T-cell (primary cell): ENCODE measurements around the gene NPEPL1. TPM values are rescaled to one million over a fixed set of nuclear protein-coding genes. Genes with fewer than 3 reads are reported as not detected.
A peak's percentile ranks its signal among the peaks of the same experiment; 100 is the strongest.
"Not testable (repeated sequence)": the region's sequence is repeated elsewhere in the genome, so short reads cannot be mapped to it uniquely, and the experiment has no call there.

ENCODE experiments used
- ATAC-seq, 4 experiments: fragments of 200-7000 bp in 3 of 4; fragments of 150-1000 bp in 1 of 4; cut with Tn5 transposase; replicated peaks in 1 of 4; 1 replicate in 3 of 4; 2 replicates in 1 of 4; pipeline ENCODE4 v1.10.0; 2021; ENCODE audit warnings: moderate library complexity in 3 of 4, mild to moderate bottlenecking in 2 of 4, moderate number of reproducible peaks in 1 of 4
- CTCF ChIA-PET, 2 donors: fragments of 300-600 bp; sonication (Branson Sonifier 250); formaldehyde crosslinking; loops; one replicate each; lab custom pipeline; 2022; ENCODE audit warnings: antibody characterized with exemption in 2 of 2; lab: Charles Lee
- POLR2A ChIA-PET, 2 donors: fragments of 300-600 bp; sonication (Branson Sonifier 250); formaldehyde crosslinking; loops; one replicate each; lab custom pipeline; 2022; ENCODE audit warnings: antibody characterized with exemption in 2 of 2; lab: Charles Lee
- DNase-seq, 35 experiments: peaks; one replicate each; pipeline versions ENCODE4 v3.0.0 to v3.0.0-alpha.2; 2013 to 2023
- H3K27ac ChIP-seq: one replicate; pipeline ENCODE4 v1.5.1; 2013; ENCODE audit warnings: low read length
- H3K27me3 ChIP-seq, 2 experiments: replicated peaks in 1 of 2; 1 replicate in 1 of 2; 2 replicates in 1 of 2; pipeline versions ENCODE4 v1.6.1 to v1.7.0; 2013; ENCODE audit warnings: low read length in 1 of 2, mixed read lengths in 1 of 2; ENCODE audit not compliant: control insufficient read depth in 2 of 2, insufficient read depth in 2 of 2; ENCODE audit errors: extremely low read depth in 1 of 2
- H3K36me3 ChIP-seq, 2 donors: 1 replicate in 1 of 2; 2 replicates in 1 of 2; pipeline versions ENCODE4 v1.6.1 to v1.7.0; 2013; ENCODE audit warnings: low read length in 1 of 2; ENCODE audit not compliant: control insufficient read depth in 2 of 2, insufficient read depth in 1 of 2; ENCODE audit errors: extremely low read depth in 1 of 2
- H3K4me1 ChIP-seq, 2 experiments: 1 replicate in 1 of 2; 2 replicates in 1 of 2; pipeline versions ENCODE4 v1.6.1 to v1.7.0; 2013; ENCODE audit warnings: low read length in 2 of 2, mixed read lengths in 1 of 2; ENCODE audit not compliant: insufficient read depth in 2 of 2, control insufficient read depth in 1 of 2; ENCODE audit errors: extremely low read depth in 1 of 2
- H3K4me3 ChIP-seq, 2 donors: 1 replicate in 1 of 2; 2 replicates in 1 of 2; pipeline versions ENCODE4 v1.5.1 to v1.7.0; 2013; ENCODE audit warnings: mild to moderate bottlenecking in 2 of 2, low read length in 1 of 2, moderate library complexity in 1 of 2; ENCODE audit not compliant: control insufficient read depth in 1 of 2; ENCODE audit errors: extremely low read depth in 1 of 2
- H3K9me3 ChIP-seq: 2 replicates; pipeline ENCODE4 v1.7.0; 2013
- H3K27ac Mint-ChIP-seq, 2 donors: one replicate each; pipeline ENCODE4 v1.8.0; 2020 to 2021; ENCODE audit warnings: mild to moderate bottlenecking in 2 of 2, mixed read lengths in 2 of 2
- H3K27me3 Mint-ChIP-seq, 2 donors: one replicate each; pipeline ENCODE4 v1.8.0; 2021 to 2022; ENCODE audit warnings: mixed read lengths in 2 of 2
- H3K36me3 Mint-ChIP-seq: one replicate; pipeline ENCODE4 v1.8.0; 2021; ENCODE audit warnings: mixed read lengths
- H3K4me1 Mint-ChIP-seq, 3 donors: one replicate each; pipeline ENCODE4 v1.8.0; 2020 to 2022; ENCODE audit warnings: mixed read lengths in 3 of 3, mild to moderate bottlenecking in 1 of 3
- H3K4me3 Mint-ChIP-seq, 3 donors: one replicate each; pipeline ENCODE4 v1.8.0; 2020 to 2022; ENCODE audit warnings: mild to moderate bottlenecking in 3 of 3, mixed read lengths in 3 of 3, moderate library complexity in 3 of 3
- H3K9me3 Mint-ChIP-seq, 3 donors: one replicate each; pipeline ENCODE4 v1.8.0; 2020 to 2022; ENCODE audit warnings: mixed read lengths in 3 of 3
- WGBS: methylation state at CpG from one replicate; pipeline ENCODE4 v1.1.5; 2013; ENCODE audit warnings: missing lambda C conversion rate; ENCODE audit not compliant: insufficient coverage; 5-methylcytosine and 5-hydroxymethylcytosine counted together
- total RNA-seq, 35 experiments: library from RNA in 6 of 35; stranded (reverse) in 6 of 35; fragments of 120-200 nt in 1 of 35; gene quantifications; one replicate each; pipeline versions ENCODE4 v1.2.1 to v1.2.4 and lab custom pipeline; 2013 to 2026

NPEPL1 gene
- total RNA-seq (10 to 100 TPM; 49.6 to 79.0 (median 69.3) TPM), total RNA-seq (lab: John Stamatoyannopoulos, UW) (1.7 to 28.3 (median 11.6) reads per million in 29 experiments)
- total RNA-seq (2013): 15.7 TPM

- Histone ChIP-seq H3K27me3 (no peaks in the 10 kb centered on the region), H3K9me3 (no peaks in the 10 kb centered on the region), H3K4me3 (peak within 1 kb of the TSS; percentile 34 to 40), H3K36me3 (peaks cover 5 to 11% of the 10 kb centered on the region in 2 donors), H3K4me1 (peaks cover 0 to 23% of the 10 kb centered on the region in 2 experiments), H3K27ac (peak within 1 kb of the TSS; percentile 40)
- WGBS: 2% methylated on average over 93 of the region's 93 CpGs
- peak; percentile 94 to 96 (median 95) for ATAC-seq
- Mint-ChIP-seq H3K4me3 (peak within 1 kb of the TSS; percentile 46 to 81 (median 73)), H3K4me1 (peaks cover 6 to 20% (median 8%) of the 10 kb centered on the region in 3 donors), H3K9me3 (no peaks in the 10 kb centered on the region), H3K27me3 (no peaks in the 10 kb centered on the region), H3K36me3 (peaks cover 8% of the 10 kb centered on the region), H3K27ac (peak within 1 kb of the TSS; percentile 83 to 84)
- ChIA-PET POLR2A (interaction anchor here in 1 of 2 donors (1.2 kb wide), 1 partner anchor 339 kb away, joined by 3 read pairs; the partner anchor contains the start of gene ATP5F1E), CTCF (interaction anchor here in 1 of 2 donors (1.7 kb wide), 1 partner anchor 41 kb away, joined by 6 read pairs; the partner anchor contains the start of gene STX16)
- DNase-seq: peak in 33 of 35 experiments; percentile 24 to 82 (median 48)
Observed at GRCh38 chr20:58692579-58693225, at the start of gene NPEPL1. Gene NPEPL1, plus strand, starts transcription at chr20:58692800. Its CDS starts 101 bp downstream, at chr20:58692901.

GRCh38 chr20:58642896-58643295 is 49.7 kb upstream of the NPEPL1 start:
- H3K9me3 Mint-ChIP-seq: not testable (repeated sequence)

GRCh38 chr20:58645412-58645968 is 47.1 kb upstream of the NPEPL1 start:
- no peak for ATAC-seq
- Histone ChIP-seq H3K36me3 (no peaks in the 10 kb centered on the region), H3K27me3 (peaks cover 0 to 3% of the 10 kb centered on the region in 2 experiments), H3K9me3 (no peaks in the 10 kb centered on the region), H3K4me1 (peaks cover 0 to 6% of the 10 kb centered on the region in 2 experiments), H3K27ac (no peak overlapping the region), H3K4me3 (no peak overlapping the region)
- ChIA-PET CTCF (interaction anchor here (0.7 kb wide), 3 partner anchors 12 to 214 kb away, joined by 3 read pairs; no protein-coding TSS in a partner anchor), POLR2A (no interaction called here)
- H3K4me3 Mint-ChIP-seq: no peak overlapping the region
- no peak for DNase-seq
- H3K27ac Mint-ChIP-seq: no peak overlapping the region
- peaks cover 0 to 6% of the 10 kb centered on the region in 2 donors for H3K27me3 Mint-ChIP-seq
- no peaks in the 10 kb centered on the region for H3K36me3 Mint-ChIP-seq
- 61% methylated on average over 5 of the region's 5 CpGs for WGBS
- no peaks in the 10 kb centered on the region for H3K9me3 Mint-ChIP-seq
- H3K4me1 Mint-ChIP-seq: peaks cover 3 to 6% (median 5%) of the 10 kb centered on the region in 3 donors

More at GRCh38 chr20:58642896-58643295, 49.7 kb upstream of the NPEPL1 start:
- peaks cover 7 to 16% of the 10 kb centered on the region in 2 donors for H3K27me3 Mint-ChIP-seq
- ATAC-seq, H3K27ac Mint-ChIP-seq, H3K27ac ChIP-seq, H3K9me3 ChIP-seq, CTCF ChIA-PET, H3K4me3 ChIP-seq, DNase-seq, H3K4me1 ChIP-seq, H3K4me3 Mint-ChIP-seq, H3K4me1 Mint-ChIP-seq, POLR2A ChIA-PET, H3K36me3 ChIP-seq, H3K36me3 Mint-ChIP-seq: not testable (repeated sequence)
- H3K27me3 ChIP-seq: peaks cover 0 to 12% of the 10 kb centered on the region in 2 experiments
- 84% methylated on average over 7 of the region's 9 CpGs for WGBS

- no CpG with 5 or more reads among the region's 3 CpGs for WGBS
- no peak for DNase-seq
- Histone ChIP-seq H3K36me3 (no peaks in the 10 kb centered on the region), H3K4me1 (peaks cover 0 to 11% of the 10 kb centered on the region in 2 experiments), H3K9me3 (no peaks in the 10 kb centered on the region), H3K27ac (no peak overlapping the region), H3K27me3 (peaks cover 0 to 2% of the 10 kb centered on the region in 2 experiments), H3K4me3 (no peak overlapping the region)
- no peak overlapping the region for H3K27ac Mint-ChIP-seq
- ChIA-PET POLR2A (interaction anchor here in 1 of 2 donors (0.6 kb wide), 1 partner anchor 58 kb away, joined by 4 read pairs; no protein-coding TSS in a partner anchor), CTCF (interaction anchor here in 1 of 2 donors (1.9 kb wide), 1 partner anchor 12 kb away, joined by 6 read pairs; no protein-coding TSS in a partner anchor)
- no peaks in the 10 kb centered on the region for H3K9me3 Mint-ChIP-seq
- H3K27me3 Mint-ChIP-seq: peaks cover 0 to 4% of the 10 kb centered on the region in 2 donors
- H3K36me3 Mint-ChIP-seq: no peaks in the 10 kb centered on the region
- no peak for ATAC-seq
- no peak overlapping the region for H3K4me3 Mint-ChIP-seq
- H3K4me1 Mint-ChIP-seq: peaks cover 3 to 11% (median 6%) of the 10 kb centered on the region in 3 donors
Observed at GRCh38 chr20:58646257-58646656, 46.3 kb upstream of the NPEPL1 start.

GRCh38 chr20:58646703-58647102 is 45.9 kb upstream of the NPEPL1 start:
- WGBS: 100% methylated on average over 2 of the region's 4 CpGs
- no peaks in the 10 kb centered on the region for H3K36me3 ChIP-seq
- H3K27me3 Mint-ChIP-seq: peaks cover 0 to 4% of the 10 kb centered on the region in 2 donors
- H3K4me3 Mint-ChIP-seq: no peak overlapping the region
- H3K27ac ChIP-seq: no peak overlapping the region
- no peaks in the 10 kb centered on the region for H3K9me3 Mint-ChIP-seq
- no peaks in the 10 kb centered on the region for H3K9me3 ChIP-seq
- peaks cover 3 to 16% (median 6%) of the 10 kb centered on the region in 3 donors for H3K4me1 Mint-ChIP-seq
- H3K36me3 Mint-ChIP-seq: no peaks in the 10 kb centered on the region
- POLR2A ChIA-PET: interaction anchor here in 1 of 2 donors (0.6 kb wide), 1 partner anchor 58 kb away, joined by 4 read pairs; no protein-coding TSS in a partner anchor
- no peak for DNase-seq
- no peak overlapping the region for H3K27ac Mint-ChIP-seq
- peaks cover 0 to 2% of the 10 kb centered on the region in 2 experiments for H3K27me3 ChIP-seq
- no peak for ATAC-seq
- no peak overlapping the region for H3K4me3 ChIP-seq
- CTCF ChIA-PET: interaction anchor here in 1 of 2 donors (1.9 kb wide), 1 partner anchor 12 kb away, joined by 6 read pairs; no protein-coding TSS in a partner anchor
- H3K4me1 ChIP-seq: peaks cover 0 to 15% of the 10 kb centered on the region in 2 experiments

- peak in 1 of 35 experiments; percentile 39 for DNase-seq
- Histone ChIP-seq H3K36me3 (no peaks in the 10 kb centered on the region), H3K4me3 (no peak overlapping the region), H3K27me3 (no peaks in the 10 kb centered on the region), H3K9me3 (no peaks in the 10 kb centered on the region), H3K27ac (no peak overlapping the region), H3K4me1 (peaks cover 0 to 15% of the 10 kb centered on the region in 2 experiments)
- Mint-ChIP-seq H3K4me3 (no peak overlapping the region), H3K9me3 (no peaks in the 10 kb centered on the region), H3K36me3 (no peaks in the 10 kb centered on the region), H3K27me3 (peaks cover 0 to 3% of the 10 kb centered on the region in 2 donors), H3K4me1 (peaks cover 3 to 17% (median 6%) of the 10 kb centered on the region in 3 donors), H3K27ac (no peak overlapping the region)
- ATAC-seq: no peak
- 90% methylated on average over 3 of the region's 7 CpGs for WGBS
- ChIA-PET POLR2A (no interaction called here), CTCF (interaction anchor here (0.6 to 1.9 kb wide), 7 partner anchors 9 to 1307 kb away, joined by 3 to 6 read pairs (median 4); no protein-coding TSS in a partner anchor)
Observed at GRCh38 chr20:58647162-58647795, 45.3 kb upstream of the NPEPL1 start.
